NCI-H2227 treated with DMSO at 0.1 percent for 48 hours (cell line): ENCODE measurements around the gene PDZD2.

ENCODE experiments used
- DNase-seq: peaks from one replicate; lab custom pipeline; 2025; lab: John Stamatoyannopoulos, UW

PDZD2 gene

GRCh38 chr5:32145378-32145777, 506.4 kb downstream of the PDZD2 start:
- no peak for DNase-seq

GRCh38 chr5:32147236-32147635, 508.3 kb downstream of the PDZD2 start:
- no peak for DNase-seq

GRCh38 chr5:32147959-32148358, 509.0 kb downstream of the PDZD2 start:
- DNase-seq = no peak

GRCh38 chr5:32150366-32150765, 511.4 kb downstream of the PDZD2 start:
- no peak for DNase-seq

GRCh38 chr5:32151198-32151597, 512.3 kb downstream of the PDZD2 start:
- no peak for DNase-seq

GRCh38 chr5:32153723-32154122, 514.8 kb downstream of the PDZD2 start:
- DNase-seq = no peak

- no peak for DNase-seq
These were observed 516.3 kb downstream of the PDZD2 start for GRCh38 chr5:32155211-32155610.

- DNase-seq = no peak
These were observed 517.7 kb downstream of the PDZD2 start for GRCh38 chr5:32156635-32157034.

GRCh38 chr5:32157078-32157477, 518.1 kb downstream of the PDZD2 start:
- DNase-seq = no peak

GRCh38 chr5:32158679-32158975, 519.7 kb downstream of the PDZD2 start:
- no peak for DNase-seq

GRCh38 chr5:32159328-32160072, 520.6 kb downstream of the PDZD2 start:
- no peak for DNase-seq

- no peak for DNase-seq
These were observed 521.3 kb downstream of the PDZD2 start for GRCh38 chr5:32160228-32160627.
